Pancreas (tissue), 10 donors: Measurements from ENCODE around the gene LCN2. TPM values are rescaled to one million over a fixed set of nuclear protein-coding genes. Genes with fewer than 3 reads are reported as not detected.

Experiments used
- ATAC-seq, 4 donors: fragments of 200-7000 bp; cut with Tn5 transposase; one replicate each; pipeline versions ENCODE4 v1.8.0 to v1.9.1; 2020; ENCODE audit warnings: mild to moderate bottlenecking in 4 of 4, moderate library complexity in 4 of 4
- DNase-seq, 6 donors: peaks; one replicate each; pipeline ENCODE4 v3.0.0-alpha.2; 2020
- FAIRE-seq: peaks from 2 replicates; lab custom pipeline; 2012; peaks lifted over from hg19 to GRCh38; lab: Jason Lieb, UNC
- H3K27ac ChIP-seq, 4 donors: fragments of 200-600 bp; sonication (generic); 1 replicate in 3 of 4; 2 replicates in 1 of 4; pipeline versions ENCODE4 v1.5.0 to v1.8.0; 2020
- H3K27me3 ChIP-seq, 4 donors: fragments of 200-600 bp; one replicate each; pipeline ENCODE4 v1.8.0; 2021
- H3K36me3 ChIP-seq, 3 donors: fragments of 200-600 bp; sonication (generic) in 1 of 3; one replicate each; pipeline versions ENCODE4 v1.5.0 to v1.8.0; 2020 to 2021
- H3K4me1 ChIP-seq, 3 donors: fragments of 200-600 bp; one replicate each; pipeline ENCODE4 v1.8.0; 2021
- H3K4me3 ChIP-seq, 4 donors: fragments of 200-600 bp; sonication (generic) in 2 of 4; one replicate each; pipeline versions ENCODE4 v1.5.0 to v1.8.0; 2020 to 2021
- H3K9me3 ChIP-seq, 4 donors: fragments of 200-600 bp; one replicate each; pipeline ENCODE4 v1.8.0; 2021
- WGBS, 2 donors: extraction: QIAGEN DNeasy Blood & Tissue Kit; methylation state at CpG; one replicate each; pipeline ENCODE4 v1.1.7; 2013; 5-methylcytosine and 5-hydroxymethylcytosine counted together
- intact Hi-C, 3 donors: fragments of 100-400 bp; cut with DNase I; formaldehyde crosslinking; loops; one replicate each; pipeline versions ENCODE4 v1.11.1 to v1.14.2; 2022
- polyA plus RNA-seq, 2 donors: library from polyadenylated mRNA; stranded (reverse); fragments of 200-250 nt; gene quantifications; one replicate each; pipeline ENCODE4 v1.2.3, GENCODE V29; 2013
- total RNA-seq, 6 donors: library from RNA; stranded (reverse); fragmentation: NEBNext Ultra II Directional in 4 of 6; extraction: Animal tissue kit (Norgen Biotek cat#: 25700) in 4 of 6; gene quantifications; one replicate each; pipeline versions ENCODE4 v1.2.1 to v1.2.4, GENCODE V29; 2021 to 2023
- TF ChIP-seq, protein P1 (sequence below), 4 donors: fragments of 200-600 bp; sonication (generic) in 3 of 4; IDR thresholded peaks; one replicate each; pipeline versions ENCODE4 v1.5.0 to v1.8.0; 2021; ENCODE audit warnings: antibody characterized with exemption in 4 of 4
- donor health status: healthy with polysubstance abuse.
- donor health status: DM: no; HTN: no; CAD: no; lungs with moderate emphysema.
- donor health status: DM: no; HTN: no; CAD: no.
- donor health status: control.
- donor health status: control.
- donor health status: Bipolar disorder and iron deficiency.
- donor health status: DM: yes; HTN: yes; CAD: no.
- donor health status: DM: no; HTN: no; CAD: no.
- donor health status: DM: no; HTN: no; CAD: no.
- donor health status: DM: yes; HTN: yes; CAD: no.

LCN2 gene
- total and polyA plus RNA-seq, 8 donors, result 6.3 to 158 (median 49.5) TPM

DNA sequence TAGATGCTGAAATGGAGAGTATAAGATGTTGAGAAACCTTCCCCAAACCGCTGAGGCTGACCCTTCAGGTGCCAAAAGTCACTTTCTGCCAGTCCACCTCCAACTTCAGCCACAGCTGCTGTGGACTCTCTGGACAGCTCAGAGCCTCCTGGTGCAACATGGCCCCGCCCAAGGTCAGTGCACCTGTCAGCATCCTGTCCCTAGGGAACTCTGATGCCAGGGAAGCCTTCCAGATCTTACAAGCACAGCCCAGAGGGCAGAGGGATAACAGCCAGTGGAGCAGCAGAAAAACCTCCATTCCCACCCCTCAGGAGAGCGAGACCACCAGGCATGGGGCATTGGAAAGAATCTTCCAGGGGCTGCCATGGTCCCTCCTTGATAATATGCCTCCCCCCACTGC lies 11.3 kb upstream of the LCN2 start:
- TF ChIP-seq, protein P1, sequence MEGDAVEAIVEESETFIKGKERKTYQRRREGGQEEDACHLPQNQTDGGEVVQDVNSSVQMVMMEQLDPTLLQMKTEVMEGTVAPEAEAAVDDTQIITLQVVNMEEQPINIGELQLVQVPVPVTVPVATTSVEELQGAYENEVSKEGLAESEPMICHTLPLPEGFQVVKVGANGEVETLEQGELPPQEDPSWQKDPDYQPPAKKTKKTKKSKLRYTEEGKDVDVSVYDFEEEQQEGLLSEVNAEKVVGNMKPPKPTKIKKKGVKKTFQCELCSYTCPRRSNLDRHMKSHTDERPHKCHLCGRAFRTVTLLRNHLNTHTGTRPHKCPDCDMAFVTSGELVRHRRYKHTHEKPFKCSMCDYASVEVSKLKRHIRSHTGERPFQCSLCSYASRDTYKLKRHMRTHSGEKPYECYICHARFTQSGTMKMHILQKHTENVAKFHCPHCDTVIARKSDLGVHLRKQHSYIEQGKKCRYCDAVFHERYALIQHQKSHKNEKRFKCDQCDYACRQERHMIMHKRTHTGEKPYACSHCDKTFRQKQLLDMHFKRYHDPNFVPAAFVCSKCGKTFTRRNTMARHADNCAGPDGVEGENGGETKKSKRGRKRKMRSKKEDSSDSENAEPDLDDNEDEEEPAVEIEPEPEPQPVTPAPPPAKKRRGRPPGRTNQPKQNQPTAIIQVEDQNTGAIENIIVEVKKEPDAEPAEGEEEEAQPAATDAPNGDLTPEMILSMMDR (IDR thresholded peaks at IDR 0.05), result no peak
- FAIRE-seq (no peak), ATAC-seq (no peak), DNase-seq (peak in 2 of 6 donors; percentile 17 to 35)
- intact Hi-C loops, result no loop called here
- Histone ChIP-seq H3K27ac (no peak overlapping the region), H3K4me3 (no peak overlapping the region), H3K36me3 (no peaks in the 10 kb centered on the region), H3K9me3 (no peaks in the 10 kb centered on the region), H3K27me3 (no peaks in the 10 kb centered on the region), H3K4me1 (no peaks in the 10 kb centered on the region)
- 82 to 88% methylated on average over 3 of the region's 3 CpGs for WGBS, 2 donors

DNA sequence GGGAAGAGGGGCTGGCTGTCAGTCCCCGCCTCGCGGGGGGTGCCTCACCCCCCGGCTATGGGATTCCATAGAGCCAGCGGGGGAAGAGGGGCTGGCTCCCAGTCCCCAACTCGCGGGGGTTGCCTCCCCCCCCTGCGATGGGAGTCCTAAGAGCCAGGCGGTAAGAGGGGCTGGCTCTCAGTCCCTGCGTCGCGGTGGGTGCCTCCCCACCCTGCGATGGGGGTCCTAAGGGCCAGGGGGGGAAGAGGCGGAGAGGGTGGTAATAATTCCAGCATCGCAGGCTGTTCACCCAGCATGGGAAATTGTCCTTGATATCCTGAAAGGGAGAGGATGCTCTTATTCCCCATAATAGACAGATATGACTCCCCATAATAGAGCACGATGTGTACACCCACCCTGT lies 9.6 kb upstream of the LCN2 start:
- intact Hi-C loops, result no loop called here
- DNase-seq, result peak in 3 of 6 donors; percentile 9 to 21 (median 12)
- no peaks in the 10 kb centered on the region for H3K27me3 ChIP-seq
- no peaks in the 10 kb centered on the region for H3K4me1 ChIP-seq
- ATAC-seq, result no peak
- TF ChIP-seq, protein P1 (IDR thresholded peaks at IDR 0.05), result no peak
- no peak overlapping the region for H3K27ac ChIP-seq
- H3K9me3 ChIP-seq, result no peaks in the 10 kb centered on the region
- no peaks in the 10 kb centered on the region for H3K36me3 ChIP-seq
- no peak overlapping the region for H3K4me3 ChIP-seq
- WGBS, 2 donors, result 54 to 86% methylated on average over 7 to 8 of the region's 16 CpGs
- no peak for FAIRE-seq

DNA sequence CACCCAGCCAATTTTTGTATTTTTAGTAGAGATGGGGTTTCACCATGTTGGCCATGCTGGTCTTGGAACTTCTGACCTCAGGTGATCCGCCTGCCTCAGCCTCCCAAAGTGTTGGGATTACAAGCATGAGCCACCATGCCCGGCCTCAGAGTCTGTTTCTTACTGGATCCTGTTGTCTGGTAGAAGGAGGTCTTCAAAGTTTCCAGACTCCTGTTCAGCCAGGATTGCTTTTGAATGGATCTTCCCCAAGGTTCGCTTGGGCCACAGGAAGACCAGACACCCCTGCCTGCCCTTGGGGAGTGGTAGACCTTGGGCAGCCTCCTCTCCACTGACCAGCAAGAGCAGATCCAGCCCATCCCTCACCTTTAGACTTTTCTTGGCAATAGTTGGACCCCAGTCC lies 7.6 kb upstream of the LCN2 start:
- Histone ChIP-seq H3K36me3 (no peaks in the 10 kb centered on the region), H3K4me1 (no peaks in the 10 kb centered on the region), H3K27me3 (no peaks in the 10 kb centered on the region), H3K27ac (no peak overlapping the region), H3K9me3 (no peaks in the 10 kb centered on the region), H3K4me3 (no peak overlapping the region)
- no peak for ATAC-seq
- TF ChIP-seq, protein P1 (IDR thresholded peaks at IDR 0.05), result no peak
- WGBS, 2 donors, result 88 to 93% methylated on average over 3 of the region's 3 CpGs
- DNase-seq, result peak in 2 of 6 donors; percentile 11 to 21
- no peak for FAIRE-seq
- intact Hi-C loops, result no loop called here

DNA sequence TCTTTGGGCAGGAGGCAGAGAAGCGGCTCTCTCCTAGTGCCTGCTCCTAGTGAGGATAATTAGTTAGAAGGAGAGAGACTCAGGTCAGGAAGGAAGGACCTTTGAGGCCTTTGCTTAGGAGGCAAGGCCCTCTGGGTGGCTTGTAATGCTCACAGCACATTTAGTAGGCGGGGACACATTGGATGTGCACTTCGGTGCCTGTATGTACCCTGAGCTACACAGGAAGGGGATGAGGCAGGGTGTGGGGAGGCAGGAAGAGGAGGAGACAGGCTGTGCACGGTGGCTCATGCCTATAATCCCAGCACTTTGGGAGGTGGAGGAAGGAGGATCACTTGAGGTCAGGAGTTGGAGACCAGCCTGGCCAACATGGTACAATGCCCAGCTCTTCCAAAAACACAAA lies 7.2 kb upstream of the LCN2 start:
- no peaks in the 10 kb centered on the region for H3K4me1 ChIP-seq
- TF ChIP-seq, protein P1 (IDR thresholded peaks at IDR 0.05), result no peak
- H3K4me3 ChIP-seq, result no peak overlapping the region
- no peaks in the 10 kb centered on the region for H3K36me3 ChIP-seq
- intact Hi-C loops, result no loop called here
- 69 to 77% methylated on average over 4 of the region's 4 CpGs for WGBS, 2 donors
- FAIRE-seq, result no peak
- no peaks in the 10 kb centered on the region for H3K27me3 ChIP-seq
- H3K27ac ChIP-seq, result no peak overlapping the region
- no peaks in the 10 kb centered on the region for H3K9me3 ChIP-seq
- peak in 1 of 6 donors; percentile 21 for DNase-seq
- ATAC-seq, result no peak

DNA sequence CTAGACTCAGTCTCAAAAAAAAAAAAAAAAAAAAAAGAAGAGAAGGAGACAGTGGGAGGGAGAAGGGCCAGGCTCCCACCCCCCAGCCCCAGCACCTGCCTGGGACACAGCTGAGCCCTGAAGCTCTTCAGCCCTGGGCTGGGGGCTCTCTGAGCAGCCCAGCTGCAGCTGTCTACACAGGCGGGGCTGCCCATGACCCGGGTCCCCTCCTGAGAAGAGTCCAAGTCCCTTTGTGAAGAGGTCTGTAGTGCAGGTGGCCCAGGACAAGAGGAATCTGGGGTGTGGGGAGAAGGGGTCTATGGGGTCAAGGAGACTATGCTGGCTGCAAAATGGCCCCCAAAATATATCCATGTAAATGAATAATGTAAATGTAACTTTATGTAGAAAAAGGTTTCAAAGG lies 6.7 kb upstream of the LCN2 start:
- H3K36me3 ChIP-seq, result no peaks in the 10 kb centered on the region
- ATAC-seq, result no peak
- no peak overlapping the region for H3K4me3 ChIP-seq
- 69 to 72% methylated on average over 2 of the region's 2 CpGs for WGBS, 2 donors
- intact Hi-C loops, result no loop called here
- no peak overlapping the region for H3K27ac ChIP-seq
- no peaks in the 10 kb centered on the region for H3K9me3 ChIP-seq
- DNase-seq, result peak in 3 of 6 donors; percentile 6 to 39 (median 25)
- H3K4me1 ChIP-seq, result no peaks in the 10 kb centered on the region
- H3K27me3 ChIP-seq, result no peaks in the 10 kb centered on the region
- TF ChIP-seq, protein P1 (IDR thresholded peaks at IDR 0.05), result no peak
- no peak for FAIRE-seq
